ENCODE data around the gene LRP11.
"Not testable (repeated sequence)": the region's sequence is repeated elsewhere in the genome, so short reads cannot be mapped to it uniquely, and the experiment has no call there.

Gene LRP11

GRCh38 chr6:149864578-149865535 is 698 bp upstream of the LRP11 start:
- POLR2A ChIA-PET (ENCODE audit: low non-redundant PET), result no interaction called here
- peak; percentile 63 for DNase-seq (ENCODE audit: low spot score)
- CTCF ChIA-PET, result interaction anchor here (0.7 to 1.0 kb wide), 5 partner anchors 19 to 132 kb away, joined by 3 to 5 read pairs (median 3); no protein-coding TSS in a partner anchor
- peak; percentile 80 for TF ChIP-seq CTCF (conservative IDR thresholded peaks at IDR 0.05; ENCODE audit: low read depth)
- H3K27ac ChIP-seq, result peak overlapping the region; percentile 98

GRCh38 chr6:149862922-149863697 is 1.0 kb downstream of the LRP11 start:
- CTCF ChIA-PET, result no interaction called here
- TF ChIP-seq CTCF (conservative IDR thresholded peaks at IDR 0.05; ENCODE audit: low read depth), result no peak
- H3K27ac ChIP-seq, result peak overlapping the region; percentile 98
- POLR2A ChIA-PET (ENCODE audit: low non-redundant PET), result interaction anchor here (0.8 kb wide), 1 partner anchor 16 kb away, joined by 3 read pairs; no protein-coding TSS in a partner anchor
- DNase-seq (ENCODE audit: low spot score), result peak; percentile 58

- DNase-seq (ENCODE audit: low spot score); POLR2A ChIA-PET (ENCODE audit: low non-redundant PET): not testable (repeated sequence)
- H3K27ac ChIP-seq, result peak overlapping the region; percentile 98
- CTCF ChIA-PET, result interaction anchor here (0.6 kb wide), 1 partner anchor 331 kb away, joined by 4 read pairs; no protein-coding TSS in a partner anchor
Observed at GRCh38 chr6:149862424-149862738, 1.8 kb downstream of the LRP11 start.

DNA sequence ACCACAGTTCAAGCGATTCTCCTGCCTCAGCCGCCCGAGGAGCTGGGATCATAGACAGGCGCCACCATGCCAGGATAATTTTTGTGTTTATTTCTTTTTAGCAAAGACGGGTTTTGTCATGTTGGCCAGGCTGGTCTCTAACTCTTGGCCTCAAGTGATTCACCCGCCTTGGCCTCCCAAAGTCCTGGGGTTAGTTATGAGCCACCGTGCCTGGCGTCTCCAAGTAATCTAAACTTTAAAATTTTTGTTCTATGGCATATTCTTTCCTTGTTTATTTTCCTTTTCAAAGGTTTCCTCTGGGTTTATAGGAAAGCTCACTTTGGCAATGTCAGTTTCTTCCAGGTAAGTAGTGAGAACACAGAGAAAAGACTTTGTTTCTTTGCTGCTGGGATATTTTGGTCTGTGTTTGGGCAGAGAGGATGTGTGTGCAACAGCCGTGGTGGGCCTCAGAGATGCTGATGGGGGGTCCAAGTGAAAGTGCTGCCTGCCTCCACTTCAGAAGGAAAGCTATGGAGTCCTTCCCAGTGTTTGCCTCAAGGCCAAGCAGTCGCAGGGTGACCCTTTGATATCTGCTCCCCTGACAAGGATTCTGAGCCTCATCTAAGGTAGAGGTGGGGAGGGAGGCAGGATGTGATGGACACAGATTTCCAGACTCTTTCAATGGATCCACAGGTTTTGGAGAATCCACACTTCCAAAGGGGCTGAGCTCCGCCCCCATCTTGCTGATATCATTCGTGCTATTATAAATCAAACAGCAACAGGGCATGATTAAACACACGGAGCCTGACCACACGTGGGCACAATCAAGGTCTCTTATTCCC is 2.3 kb downstream of the LRP11 start:
- POLR2A ChIA-PET (ENCODE audit: low non-redundant PET), result interaction anchor here (0.6 kb wide), 1 partner anchor 111 kb away, joined by 3 read pairs; no protein-coding TSS in a partner anchor
- CTCF ChIA-PET, result interaction anchor here (0.6 kb wide), 1 partner anchor 330 kb away, joined by 4 read pairs; no protein-coding TSS in a partner anchor
- H3K27ac ChIP-seq, result peak overlapping the region; percentile 98
- no peak for TF ChIP-seq CTCF (conservative IDR thresholded peaks at IDR 0.05; ENCODE audit: low read depth)
- no peak for DNase-seq (ENCODE audit: low spot score)

DNA sequence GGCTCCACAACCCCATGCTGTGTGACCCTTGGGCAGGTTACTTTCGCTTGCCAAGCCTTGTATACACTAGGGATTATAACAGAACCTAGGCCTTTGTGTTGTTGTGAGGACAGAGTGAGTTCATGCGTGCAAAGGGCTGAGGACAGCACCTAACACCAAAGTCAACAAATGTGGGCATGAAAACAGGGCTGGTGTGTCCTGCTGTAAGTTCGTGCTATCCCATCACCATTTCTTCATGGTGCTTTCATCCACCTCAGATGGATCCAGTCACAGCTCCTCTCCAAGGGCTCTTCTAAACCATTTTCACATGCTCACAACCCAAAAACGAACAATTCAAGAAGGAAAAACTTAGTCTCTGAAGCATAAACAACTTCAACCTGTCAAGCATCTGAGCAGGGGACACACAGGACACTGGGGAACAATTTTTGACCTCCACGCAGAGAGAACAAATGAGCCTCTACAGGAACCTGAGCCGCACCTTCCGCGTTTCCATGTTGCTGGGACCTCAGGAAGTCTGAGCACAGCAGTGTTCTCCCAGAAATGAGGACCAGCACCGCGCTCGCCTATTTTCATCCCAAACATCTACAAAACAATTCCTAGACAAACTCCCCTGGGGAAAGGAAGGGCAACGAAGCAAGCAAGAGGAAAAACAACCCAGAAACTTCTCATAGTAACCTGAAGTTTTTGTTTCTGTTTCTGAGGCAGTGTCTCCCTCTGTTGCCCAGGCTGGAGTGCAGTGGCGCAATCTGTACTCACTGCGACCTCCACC is 3.1 kb downstream of the LRP11 start:
- no peak for DNase-seq (ENCODE audit: low spot score)
- ChIA-PET CTCF (no interaction called here), POLR2A (ENCODE audit: low non-redundant PET) (interaction anchor here (0.6 kb wide), 1 partner anchor 110 kb away, joined by 3 read pairs; no protein-coding TSS in a partner anchor)
- peak overlapping the region; percentile 98 for H3K27ac ChIP-seq
- no peak for TF ChIP-seq CTCF (conservative IDR thresholded peaks at IDR 0.05; ENCODE audit: low read depth)

DNA sequence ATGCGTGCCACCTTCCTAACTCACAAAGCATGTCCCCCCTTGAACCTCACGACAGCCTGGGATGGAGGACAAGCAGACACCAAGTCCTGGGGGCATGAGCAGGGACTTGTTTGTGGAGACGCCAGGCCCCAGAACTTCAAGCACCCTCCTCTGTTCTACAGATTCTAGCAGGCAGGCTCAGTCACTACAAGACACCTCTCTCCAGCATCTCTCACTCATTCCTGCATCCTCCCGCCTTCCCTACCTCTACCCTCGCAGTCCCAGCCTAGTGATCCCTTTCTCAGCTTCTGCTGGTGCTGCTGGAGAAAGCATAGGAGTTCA is 3.7 kb downstream of the LRP11 start:
- no peak for DNase-seq (ENCODE audit: low spot score)
- no peak for TF ChIP-seq CTCF (conservative IDR thresholded peaks at IDR 0.05; ENCODE audit: low read depth)
- ChIA-PET POLR2A (ENCODE audit: low non-redundant PET) (no interaction called here), CTCF (no interaction called here)
- peak overlapping the region; percentile 98 for H3K27ac ChIP-seq
